Adipose tissue (tissue), 3 donors: ENCODE measurements around the gene RAD52. TPM values are rescaled to one million over a fixed set of nuclear protein-coding genes. Genes with fewer than 3 reads are reported as not detected.
"Not testable (repeated sequence)": the region's sequence is repeated elsewhere in the genome, so short reads cannot be mapped to it uniquely, and the experiment has no call there.

Experiments
- H3K27ac ChIP-seq: one replicate; pipeline ENCODE4 v1.5.1; 2013; ENCODE audit warnings: low read depth, low read length
- whole genome bisulfite sequencing, 3 donors: extraction: QIAGEN DNeasy Blood & Tissue Kit; methylation state at CpG; one replicate each; pipeline ENCODE4 v1.1.7; 2013; 5-methylcytosine and 5-hydroxymethylcytosine counted together
- polyA plus RNA-seq, 3 donors: library from polyadenylated mRNA; stranded (reverse); fragments of 200-250 nt; gene quantifications; one replicate each; pipeline ENCODE4 v1.2.3, GENCODE V29; 2013
- donor health status: healthy with polysubstance abuse.
- donor health status: Bipolar disorder and iron deficiency.
- donor health status: healthy.

Gene RAD52
- polyA plus RNA-seq, 3 donors = 5.0 to 6.3 (median 5.2) TPM

DNA sequence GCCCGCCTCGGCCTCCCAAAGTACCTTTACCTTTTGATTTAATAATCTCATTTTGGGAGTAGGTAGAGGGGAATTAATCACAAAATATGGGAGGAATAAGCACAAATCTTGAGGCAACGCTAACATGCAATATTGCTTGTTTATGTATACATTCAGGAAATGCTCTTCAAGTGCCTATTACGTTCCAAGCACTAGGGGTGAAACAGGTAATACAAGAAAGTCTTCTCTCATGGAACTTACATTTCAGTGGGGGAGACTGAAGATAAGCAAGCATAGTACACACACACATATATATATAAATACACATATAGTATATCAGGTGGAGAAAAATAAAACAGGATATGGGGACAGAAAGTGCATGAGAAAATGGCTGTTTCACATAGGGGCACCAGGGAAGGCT, 22.5 kb upstream of the RAD52 start:
- WGBS, 3 donors = 91 to 94% (median 91%) methylated on average over 4 of the region's 4 CpGs
- H3K27ac ChIP-seq = no peak overlapping the region

DNA sequence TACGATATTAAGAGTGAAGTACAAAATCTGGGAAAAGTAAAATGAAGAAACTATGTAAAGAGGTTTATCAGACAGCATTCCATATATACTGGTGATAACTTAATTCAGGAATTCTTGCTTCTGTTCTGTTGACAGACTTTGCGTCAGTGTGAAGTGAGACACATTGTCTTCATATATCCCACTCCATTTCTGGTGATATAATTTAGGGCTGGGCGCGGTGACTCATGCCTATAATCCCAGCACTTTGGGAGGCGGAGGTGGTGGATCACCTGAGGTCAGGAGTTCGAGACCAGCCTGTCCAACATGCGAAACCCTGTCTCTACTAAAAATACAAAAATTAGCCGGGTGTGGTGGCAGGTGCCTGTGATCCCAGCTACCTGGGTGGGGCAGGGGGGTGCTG, 20.3 kb upstream of the RAD52 start:
- H3K27ac ChIP-seq = no peak overlapping the region
- WGBS, 3 donors = 85 to 95% (median 93%) methylated on average over 8 of the region's 8 CpGs

DNA sequence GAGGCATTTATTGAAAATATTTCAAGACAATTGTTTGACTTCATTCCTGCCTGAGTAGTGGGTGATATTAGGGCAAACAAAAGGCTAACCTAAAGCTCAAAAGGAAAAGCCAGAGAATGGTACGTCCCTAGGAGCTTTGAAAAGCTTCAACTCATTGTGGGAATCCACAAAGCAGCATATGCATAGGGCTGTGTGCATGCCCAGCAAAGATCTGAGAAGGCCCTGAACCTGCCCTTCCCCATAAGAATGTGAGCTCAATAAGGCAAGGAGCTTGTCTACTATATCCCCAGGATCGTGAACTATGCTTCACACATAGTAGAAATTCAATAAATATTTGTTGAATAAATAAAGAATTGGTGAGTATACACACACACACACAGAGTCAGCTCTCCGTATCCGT, 19.1 kb upstream of the RAD52 start:
- 61 to 89% (median 65%) methylated on average over 4 of the region's 4 CpGs for WGBS, 3 donors
- H3K27ac ChIP-seq = no peak overlapping the region

- no peak overlapping the region for H3K27ac ChIP-seq
- 82 to 93% (median 84%) methylated on average over 9 of the region's 9 CpGs for WGBS, 3 donors
Measured at GRCh38 chr12:967641-968040, 18.1 kb upstream of the RAD52 start.

DNA sequence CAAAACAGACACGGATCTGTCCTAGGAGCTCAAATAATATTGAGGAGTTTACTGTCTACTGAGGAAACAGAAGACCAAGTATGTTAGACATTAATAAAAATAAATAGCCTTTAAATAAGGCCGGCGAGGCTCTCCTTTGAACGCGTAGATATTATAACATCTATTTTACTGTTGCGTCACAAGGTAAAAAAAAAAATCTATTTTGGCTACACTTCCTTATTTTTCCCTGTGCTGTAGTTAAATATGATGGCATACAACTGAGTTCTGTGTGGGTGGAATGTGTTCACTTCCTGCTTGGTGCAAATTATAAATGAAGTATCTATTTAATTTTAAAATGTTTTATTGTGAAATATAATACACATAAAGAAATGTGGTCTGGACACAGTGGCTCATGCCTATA, 17.2 kb upstream of the RAD52 start:
- no peak overlapping the region for H3K27ac ChIP-seq
- WGBS, 3 donors = 44 to 80% (median 59%) methylated on average over 6 of the region's 6 CpGs

- 45 to 68% (median 59%) methylated on average over 8 of the region's 8 CpGs for WGBS, 3 donors
- no peak overlapping the region for H3K27ac ChIP-seq
Measured at GRCh38 chr12:958588-959123, 9.2 kb upstream of the RAD52 start.

- 90 to 93% (median 92%) methylated on average over 6 of the region's 6 CpGs for WGBS, 3 donors
- H3K27ac ChIP-seq = no peak overlapping the region
Measured at GRCh38 chr12:955939-956338, 6.4 kb upstream of the RAD52 start.

GRCh38 chr12:954741-955140, 5.2 kb upstream of the RAD52 start:
- H3K27ac ChIP-seq = no peak overlapping the region

DNA sequence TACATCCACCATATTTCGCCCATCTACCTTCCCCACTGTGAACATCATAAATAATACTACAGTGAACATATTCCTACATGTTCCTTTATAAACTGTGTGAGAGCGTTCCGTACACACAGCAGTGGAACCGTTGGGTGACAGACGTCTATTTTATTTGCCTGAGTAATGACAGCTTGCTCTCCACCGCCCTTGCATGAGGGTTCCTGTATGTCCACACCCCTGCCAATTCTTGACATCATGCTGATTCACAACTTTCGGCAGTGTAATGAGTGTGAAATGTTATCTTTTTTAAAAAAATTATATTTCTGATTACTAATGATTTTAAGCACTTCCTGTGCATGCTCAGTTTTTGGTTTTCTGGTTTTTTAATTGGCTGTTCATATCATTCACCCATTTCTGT, 4.3 kb upstream of the RAD52 start:
- H3K27ac ChIP-seq = no peak overlapping the region
- 73 to 77% (median 75%) methylated on average over 7 of the region's 7 CpGs for WGBS, 3 donors

DNA sequence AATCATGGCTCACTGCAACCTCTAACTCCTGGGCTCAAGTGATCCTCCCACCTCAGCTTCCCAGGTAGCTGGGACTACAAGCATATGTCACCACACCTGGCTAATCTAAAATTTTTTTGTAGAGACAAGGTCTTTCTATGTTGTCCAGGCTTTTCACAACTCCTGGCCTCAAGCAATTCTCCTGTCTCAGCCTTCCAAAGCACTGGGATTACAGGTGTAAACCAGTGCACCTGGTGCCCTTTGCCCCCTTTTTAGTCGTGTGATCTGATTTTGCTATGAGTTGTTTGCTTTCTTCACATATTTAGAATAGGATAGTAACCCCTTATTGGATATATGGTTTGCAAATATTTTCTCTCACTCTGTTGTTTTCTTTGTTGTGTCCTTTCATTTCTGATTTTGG, 1.7 kb upstream of the RAD52 start:
- no peak overlapping the region for H3K27ac ChIP-seq
- 11 to 74% (median 46%) methylated on average over 1 of the region's 1 CpG for WGBS, 3 donors

DNA sequence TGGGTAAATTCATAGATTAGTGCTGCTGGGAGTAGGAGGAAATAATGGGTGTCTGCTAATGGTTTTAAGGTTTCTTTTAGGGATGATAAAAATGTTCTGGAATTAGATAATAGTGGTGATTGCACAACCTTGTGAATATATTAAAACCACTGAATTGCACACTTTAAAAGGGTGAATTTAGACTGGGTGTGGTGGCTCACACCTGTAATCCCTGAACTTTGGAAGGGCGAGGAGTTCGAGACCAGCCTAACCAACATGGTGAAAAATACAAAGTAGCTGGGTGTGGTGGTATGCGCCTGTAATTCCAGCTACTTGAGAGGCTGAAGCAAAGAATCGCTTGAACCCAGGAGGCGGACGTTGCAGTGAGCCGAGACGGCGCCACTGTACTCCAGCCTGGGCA, 1.3 kb downstream of the RAD52 start:
- 88 to 93% (median 88%) methylated on average over 9 of the region's 9 CpGs for WGBS, 3 donors
- H3K27ac ChIP-seq = no peak overlapping the region

DNA sequence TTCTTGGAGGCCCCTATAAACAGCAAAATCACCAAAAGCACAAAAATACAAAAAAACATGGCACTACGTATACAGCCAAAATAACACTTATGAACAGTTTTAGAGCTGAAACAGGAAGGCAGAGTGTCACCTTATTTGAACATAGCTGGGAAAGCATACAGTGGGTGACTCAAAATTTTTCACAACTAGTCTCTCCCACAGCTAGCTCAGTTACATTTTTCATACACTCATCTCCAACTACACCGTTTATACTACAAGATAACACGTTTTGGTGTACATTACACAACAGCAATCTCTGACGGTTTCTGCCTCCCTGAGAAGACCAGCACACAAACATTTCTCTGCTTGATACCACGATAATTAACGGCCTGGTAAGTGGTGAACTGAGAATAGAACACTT, 2.9 kb downstream of the RAD52 start:
- WGBS, 3 donors = 68 to 81% (median 76%) methylated on average over 6 of the region's 6 CpGs
- H3K27ac ChIP-seq = no peak overlapping the region

DNA sequence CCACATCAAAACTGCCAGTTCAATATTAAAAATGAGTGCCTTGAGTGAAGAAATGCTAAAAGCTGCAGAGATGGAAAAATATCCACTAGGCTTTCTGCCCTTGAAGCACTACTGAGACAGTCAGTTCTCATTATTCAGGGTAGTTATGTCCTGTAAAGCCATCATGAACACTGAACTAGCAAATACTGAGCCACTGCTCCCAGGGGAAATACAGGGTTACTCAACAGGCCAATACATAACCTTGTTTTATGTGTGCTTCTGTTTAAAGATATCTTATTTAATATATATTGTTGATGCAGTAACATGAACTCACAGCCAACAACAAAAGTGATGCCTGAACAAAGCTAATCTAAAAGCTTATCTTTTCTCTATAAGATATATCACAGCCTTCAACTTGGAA, 3.3 kb downstream of the RAD52 start:
- H3K27ac ChIP-seq = no peak overlapping the region

- no peak overlapping the region for H3K27ac ChIP-seq
- 58 to 82% (median 65%) methylated on average over 7 of the region's 7 CpGs for WGBS, 3 donors
Measured at GRCh38 chr12:944211-944610, 5.3 kb downstream of the RAD52 start.

DNA sequence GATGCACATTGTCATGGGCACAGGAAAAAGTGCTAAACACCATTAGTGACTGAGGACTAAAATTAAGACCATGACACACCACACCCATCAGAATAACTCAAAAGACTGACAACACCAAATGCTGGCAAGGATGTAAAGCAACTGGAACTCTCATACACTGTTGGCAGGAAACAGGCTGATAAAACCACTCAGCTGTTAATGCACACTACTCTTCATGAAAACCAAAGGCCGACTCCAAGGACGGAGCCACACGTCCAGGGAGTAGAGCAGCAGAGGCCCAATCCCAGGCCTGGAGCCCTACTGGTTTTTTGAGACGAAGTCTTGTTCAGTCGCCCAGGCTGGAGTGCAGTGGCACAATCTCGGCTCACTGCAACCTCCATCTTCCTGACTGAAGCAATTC, 6.4 kb downstream of the RAD52 start:
- WGBS, 3 donors = 89 to 91% (median 90%) methylated on average over 6 of the region's 6 CpGs
- no peak overlapping the region for H3K27ac ChIP-seq

- H3K27ac ChIP-seq = no peak overlapping the region
- 93 to 95% (median 94%) methylated on average over 3 of the region's 3 CpGs for WGBS, 3 donors
Measured at GRCh38 chr12:938810-939209, 10.7 kb downstream of the RAD52 start.

DNA sequence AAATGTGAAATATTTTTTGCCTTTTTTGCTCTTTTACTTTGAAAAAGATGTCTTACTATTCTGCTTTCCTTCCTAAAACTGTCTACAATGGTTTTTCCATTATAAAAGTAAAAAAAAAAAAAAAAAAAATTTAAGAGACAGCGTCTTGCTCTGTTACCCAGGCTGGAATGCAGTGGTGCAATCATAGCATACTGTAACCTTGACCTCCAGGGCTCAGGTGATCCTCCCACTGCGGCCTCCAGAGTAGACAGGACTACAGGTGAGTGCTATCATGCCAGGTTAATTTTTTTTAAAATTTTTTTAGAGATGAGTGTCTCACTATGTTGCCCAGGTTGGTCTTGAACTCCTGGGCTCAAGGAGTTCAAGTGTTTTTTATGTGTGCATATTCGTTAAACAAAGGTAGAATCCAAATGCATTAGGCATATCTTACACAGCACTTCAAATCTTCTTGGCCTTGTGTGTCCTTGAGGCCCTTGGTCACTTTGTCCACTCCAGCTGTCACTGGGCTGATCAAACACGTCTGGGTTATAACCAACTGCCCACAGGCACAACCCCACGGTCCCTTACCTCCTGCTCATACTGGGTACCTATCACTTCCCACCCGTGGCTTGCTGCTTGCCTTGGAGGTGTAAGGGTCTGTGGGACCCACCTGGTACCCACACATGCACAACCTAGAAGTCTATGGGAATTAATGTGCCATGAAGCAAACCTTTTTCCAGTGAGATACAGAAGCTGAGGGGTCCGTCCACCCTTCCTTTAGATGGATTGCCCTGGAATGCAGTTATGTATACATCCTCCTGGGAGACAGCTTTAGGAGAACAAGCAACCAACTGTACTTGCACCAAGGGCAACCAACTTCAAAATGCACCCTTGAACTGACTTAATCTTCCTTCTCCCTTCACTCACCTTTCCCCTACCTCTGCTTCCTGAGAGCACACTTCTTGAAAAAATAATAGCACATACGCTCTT, 12.8 kb downstream of the RAD52 start:
- no peak overlapping the region for H3K27ac ChIP-seq
- 85 to 91% (median 91%) methylated on average over 8 of the region's 8 CpGs for WGBS, 3 donors

DNA sequence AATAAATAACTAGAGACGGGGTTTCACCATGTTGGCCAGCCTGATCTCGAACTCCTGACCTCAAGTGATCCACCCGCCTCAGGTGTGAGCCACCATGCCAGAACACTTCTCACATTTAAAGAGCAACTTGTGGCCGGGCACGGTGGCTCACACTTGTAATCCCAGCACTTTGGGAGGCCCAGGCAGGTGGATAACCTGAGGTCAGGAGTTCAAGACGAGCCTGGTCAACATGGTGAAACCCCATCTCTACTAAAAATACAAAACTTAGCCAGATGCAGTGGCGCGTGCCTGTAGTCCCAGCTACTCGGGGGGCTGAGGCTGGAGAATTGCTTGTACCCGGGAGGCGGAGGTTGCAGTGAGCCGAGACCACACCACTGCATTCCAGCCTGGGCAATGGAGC, 13.6 kb downstream of the RAD52 start:
- not testable (repeated sequence) for H3K27ac ChIP-seq

GRCh38 chr12:931591-931990, 17.9 kb downstream of the RAD52 start:
- no peak overlapping the region for H3K27ac ChIP-seq
- WGBS, 3 donors = 67 to 80% (median 76%) methylated on average over 4 of the region's 4 CpGs

More for the DNA sequence above, 13.6 kb downstream of the RAD52 start:
- WGBS, 3 donors = 94 to 97% (median 95%) methylated on average over 12 of the region's 12 CpGs

- no peak overlapping the region for H3K27ac ChIP-seq
- 93 to 98% (median 95%) methylated on average over 5 of the region's 5 CpGs for WGBS, 3 donors
Measured at GRCh38 chr12:931060-931459, 18.4 kb downstream of the RAD52 start.
